Left kidney (tissue), 2 donors: ENCODE results near the gene FOXP4. TPM values are rescaled to one million over a fixed set of nuclear protein-coding genes. Genes with fewer than 3 reads are reported as not detected.
A peak's percentile ranks its signal among the peaks of the same experiment; 100 is the strongest.

Source experiments
- DNase-seq: peaks from one replicate; pipeline ENCODE4 v3.0.0-alpha.2; 2013
- polyA plus RNA-seq: library from polyadenylated mRNA; unstranded; fragments of 120-200 nt; gene quantifications from one replicate; pipeline ENCODE4 v1.2.1, GENCODE V29; 2013; ENCODE audit not compliant: insufficient read length

The FOXP4 gene
- polyA plus RNA-seq, 1 donor: 29.3 TPM

DNA sequence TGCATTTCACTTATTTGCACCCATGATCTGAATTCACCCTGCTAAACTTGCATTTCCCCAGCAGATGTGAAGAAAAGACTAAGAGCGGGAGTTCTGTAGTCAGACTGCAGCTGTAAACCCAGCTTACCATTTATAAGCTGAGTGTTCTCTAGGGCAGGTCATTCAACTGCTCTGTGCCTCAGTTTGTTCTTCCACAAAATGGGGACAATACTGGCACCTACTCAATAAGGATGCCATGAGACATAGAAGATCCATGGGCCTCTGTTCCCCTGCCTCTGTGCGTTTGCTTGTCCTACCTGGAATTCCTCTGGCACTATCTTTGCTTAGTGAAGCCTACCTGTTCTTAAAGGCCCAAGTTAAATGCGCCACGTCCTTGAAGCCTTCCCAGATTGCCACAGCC is 79.8 kb downstream of the FOXP4 start:
- no peak for DNase-seq

DNA sequence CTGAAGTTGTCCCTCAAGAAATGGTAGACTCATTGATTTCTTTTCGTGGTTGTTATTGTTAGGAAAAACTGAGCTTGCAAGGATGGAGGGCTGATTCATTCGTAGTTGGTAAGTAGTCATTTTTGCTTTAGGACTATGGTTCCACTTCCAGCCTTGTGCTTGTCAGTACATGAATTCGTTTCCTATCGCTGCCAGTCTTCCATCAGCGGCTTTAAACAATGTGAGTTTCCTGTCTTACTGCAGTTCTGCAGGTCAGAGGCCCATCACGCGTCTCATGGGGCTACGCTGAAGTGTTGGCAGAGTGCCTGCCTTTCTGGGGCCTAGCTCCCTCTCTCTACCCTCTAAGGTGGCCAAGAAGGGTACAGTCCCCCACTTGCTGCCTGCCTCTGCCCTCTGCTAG is 80.7 kb downstream of the FOXP4 start:
- no peak for DNase-seq

DNA sequence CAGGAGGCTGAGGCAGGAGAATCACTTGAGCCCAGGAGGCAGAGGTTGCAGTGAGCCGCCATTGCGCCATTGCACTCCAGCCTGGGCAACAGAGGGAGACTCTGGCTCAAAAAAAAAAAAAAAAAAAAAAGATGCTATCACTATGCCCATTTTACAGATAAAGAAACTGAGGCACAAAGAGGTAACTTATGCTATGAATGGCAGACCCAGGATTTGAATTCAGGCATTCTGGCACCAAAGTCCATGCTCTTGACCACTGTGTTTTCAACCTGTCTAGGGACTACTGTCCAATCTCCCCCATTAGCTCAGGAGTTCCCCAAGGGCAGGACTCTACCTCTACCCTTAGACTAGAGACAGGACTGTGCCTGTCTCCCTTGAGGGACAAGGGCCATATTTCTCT is 82.9 kb downstream of the FOXP4 start:
- DNase-seq: no peak

DNA sequence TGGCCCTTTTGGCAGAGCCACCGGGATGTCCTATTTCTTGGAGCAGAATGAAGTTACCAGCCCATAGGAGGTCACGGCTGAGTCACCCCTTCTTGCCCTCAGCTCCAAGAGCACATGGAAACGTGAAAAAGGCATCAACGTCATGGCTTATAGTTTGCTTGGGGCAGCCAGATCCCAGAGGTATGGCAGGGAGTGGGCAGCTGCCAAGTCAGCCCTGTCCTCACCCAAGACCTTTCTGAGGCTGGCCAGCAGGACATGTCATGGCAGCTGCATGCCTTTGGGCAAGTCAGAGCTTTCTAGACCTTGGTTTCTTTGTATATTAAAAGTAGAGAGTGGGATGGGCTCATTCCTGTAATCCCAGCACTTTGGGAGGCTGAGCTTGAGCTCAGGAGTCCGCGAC is 83.9 kb downstream of the FOXP4 start:
- DNase-seq: no peak

DNA sequence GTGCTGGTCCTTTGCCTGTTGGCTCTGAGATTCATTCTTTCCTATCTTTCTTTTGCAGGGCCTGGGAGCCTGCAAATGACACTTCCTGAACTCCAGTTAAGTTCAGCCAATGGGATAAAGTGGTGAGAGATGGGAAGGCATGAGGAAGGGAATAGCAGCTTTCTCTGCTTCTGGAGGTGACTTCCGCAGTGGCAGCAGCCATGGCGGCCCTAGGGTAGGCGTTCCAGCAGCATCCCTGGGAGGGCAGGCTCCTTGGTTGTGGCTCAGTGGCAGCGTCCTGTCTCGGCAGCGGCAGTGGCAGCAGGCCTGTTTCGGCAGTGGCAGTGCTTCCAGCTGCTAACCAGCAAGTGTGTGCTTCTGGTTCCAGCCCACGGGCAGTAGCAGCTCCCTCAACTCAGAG is 84.8 kb downstream of the FOXP4 start:
- DNase-seq: no peak

DNA sequence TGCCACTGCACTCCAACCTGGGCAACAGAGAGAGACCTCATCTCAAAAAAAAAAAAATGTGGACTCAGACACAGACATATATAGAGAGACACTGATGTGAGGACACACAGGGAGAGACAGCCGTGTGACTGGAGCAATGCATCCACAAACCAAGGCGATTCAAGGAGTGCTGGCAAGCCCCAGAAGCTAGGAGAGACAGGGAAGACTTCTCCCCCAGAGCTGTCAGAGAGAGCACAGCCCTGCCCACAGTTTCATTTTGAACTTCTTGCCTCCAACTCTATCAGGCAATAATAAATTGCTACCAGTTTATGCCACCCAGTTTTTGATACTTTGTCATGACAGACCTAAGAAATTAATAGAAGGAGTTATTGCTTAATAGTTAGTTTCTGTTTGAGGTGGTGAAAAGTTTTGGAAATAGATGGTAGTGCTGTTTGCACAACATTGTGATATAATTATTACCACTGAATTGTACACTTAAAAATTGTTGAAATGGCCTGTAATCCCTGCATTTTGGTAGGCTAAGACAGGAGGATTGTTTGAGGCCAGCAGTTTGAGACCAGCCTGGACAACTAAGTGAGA is 87.0 kb downstream of the FOXP4 start:
- DNase-seq: no peak

DNA sequence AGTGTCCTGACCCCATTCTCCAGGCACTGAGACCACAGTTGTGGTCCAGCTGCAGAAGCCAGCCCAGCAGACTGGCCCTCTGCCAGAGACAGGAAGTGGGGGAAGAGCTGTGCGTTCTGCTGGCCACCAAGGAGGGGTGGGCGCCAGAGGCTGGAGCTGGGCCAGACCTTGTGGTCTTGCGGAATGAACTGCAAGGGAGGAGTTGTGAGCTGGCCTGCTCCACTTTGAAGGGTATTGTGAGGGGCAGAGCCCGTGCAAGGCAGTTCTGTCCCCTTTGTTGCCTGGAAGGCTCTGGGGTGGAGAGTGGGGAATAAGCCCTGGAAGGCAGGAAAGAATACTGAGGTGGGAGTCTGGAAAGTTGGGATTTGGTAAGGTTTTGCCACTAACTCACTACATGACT is 88.5 kb downstream of the FOXP4 start:
- DNase-seq: no peak

DNA sequence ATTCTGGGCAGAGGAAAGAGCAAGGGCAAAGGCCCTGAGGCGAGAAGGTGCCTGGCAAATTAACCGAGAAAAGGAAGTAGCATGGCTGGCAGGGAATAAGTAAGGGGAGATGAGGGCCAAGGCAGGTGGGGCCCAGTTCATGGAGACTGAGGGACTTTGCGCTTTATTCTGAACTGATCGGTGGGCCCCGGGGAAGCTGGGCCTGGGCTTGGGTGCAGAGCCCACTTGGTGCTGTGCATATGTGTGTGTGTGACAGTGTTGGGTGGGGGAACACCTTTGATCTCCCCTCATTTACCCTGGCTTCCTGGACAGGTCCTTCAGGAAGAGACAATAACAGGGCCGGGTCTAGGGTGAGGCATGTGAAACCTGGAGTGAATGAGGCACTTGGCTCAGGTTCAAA is 89.2 kb downstream of the FOXP4 start:
- no peak for DNase-seq

DNA sequence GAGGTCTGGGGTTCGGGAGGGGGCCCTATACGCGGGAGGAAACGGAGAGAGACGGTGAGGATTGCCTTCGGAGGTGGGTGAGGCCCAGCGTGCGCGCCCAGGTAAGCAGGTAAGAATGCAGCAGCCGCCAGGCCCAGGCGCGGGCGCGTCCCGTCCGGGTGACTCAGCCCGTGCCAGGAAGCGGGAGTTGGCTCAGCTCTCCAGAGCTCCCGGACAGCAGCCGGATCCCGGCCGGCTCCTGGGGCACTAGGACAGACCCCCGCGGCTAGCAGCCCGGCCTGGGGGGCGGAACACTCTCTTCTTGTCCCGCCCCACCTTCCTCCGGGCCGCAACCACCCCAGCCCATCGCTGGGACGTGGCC is 90.6 kb downstream of the FOXP4 start:
- DNase-seq: no peak

DNA sequence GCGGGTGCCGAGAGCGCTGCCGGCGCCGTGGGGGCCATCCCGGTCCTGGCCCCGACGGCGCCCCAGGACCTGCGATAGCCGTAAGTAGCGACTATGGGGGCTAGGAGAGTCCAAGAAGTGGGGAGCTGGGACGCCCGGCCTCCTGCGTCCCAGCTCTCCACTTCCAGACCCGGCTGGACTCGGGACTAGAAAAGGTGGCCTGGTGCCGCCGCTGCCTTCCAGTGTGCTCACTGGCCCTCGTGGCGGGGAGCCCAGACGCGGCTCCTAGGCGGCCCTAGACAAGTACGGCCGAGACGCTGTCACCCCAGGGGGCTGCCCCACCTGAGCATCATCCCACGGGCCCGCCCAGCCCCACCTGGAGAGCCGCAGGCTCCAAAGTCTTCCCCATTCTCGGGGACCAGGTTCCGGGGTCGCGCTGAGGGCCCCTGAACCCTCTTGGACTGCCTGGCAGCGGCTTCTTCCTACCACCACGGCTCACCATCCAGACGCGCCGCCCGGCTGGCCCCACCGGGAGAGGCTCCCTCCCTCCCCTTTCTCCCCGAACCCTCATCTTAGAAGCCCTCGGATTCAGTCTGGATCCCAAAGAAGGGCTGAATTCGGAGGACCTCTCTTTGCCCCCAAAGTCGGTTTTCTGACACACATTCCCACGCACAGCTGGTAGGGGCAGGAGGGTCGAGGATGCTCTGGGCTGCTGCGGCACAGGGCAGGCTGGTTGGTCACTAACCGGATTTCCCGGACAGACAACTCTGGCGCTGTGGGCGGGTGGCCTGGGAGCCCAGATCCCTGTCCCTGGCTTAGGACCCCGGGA is 91.2 kb downstream of the FOXP4 start:
- no peak for DNase-seq

DNA sequence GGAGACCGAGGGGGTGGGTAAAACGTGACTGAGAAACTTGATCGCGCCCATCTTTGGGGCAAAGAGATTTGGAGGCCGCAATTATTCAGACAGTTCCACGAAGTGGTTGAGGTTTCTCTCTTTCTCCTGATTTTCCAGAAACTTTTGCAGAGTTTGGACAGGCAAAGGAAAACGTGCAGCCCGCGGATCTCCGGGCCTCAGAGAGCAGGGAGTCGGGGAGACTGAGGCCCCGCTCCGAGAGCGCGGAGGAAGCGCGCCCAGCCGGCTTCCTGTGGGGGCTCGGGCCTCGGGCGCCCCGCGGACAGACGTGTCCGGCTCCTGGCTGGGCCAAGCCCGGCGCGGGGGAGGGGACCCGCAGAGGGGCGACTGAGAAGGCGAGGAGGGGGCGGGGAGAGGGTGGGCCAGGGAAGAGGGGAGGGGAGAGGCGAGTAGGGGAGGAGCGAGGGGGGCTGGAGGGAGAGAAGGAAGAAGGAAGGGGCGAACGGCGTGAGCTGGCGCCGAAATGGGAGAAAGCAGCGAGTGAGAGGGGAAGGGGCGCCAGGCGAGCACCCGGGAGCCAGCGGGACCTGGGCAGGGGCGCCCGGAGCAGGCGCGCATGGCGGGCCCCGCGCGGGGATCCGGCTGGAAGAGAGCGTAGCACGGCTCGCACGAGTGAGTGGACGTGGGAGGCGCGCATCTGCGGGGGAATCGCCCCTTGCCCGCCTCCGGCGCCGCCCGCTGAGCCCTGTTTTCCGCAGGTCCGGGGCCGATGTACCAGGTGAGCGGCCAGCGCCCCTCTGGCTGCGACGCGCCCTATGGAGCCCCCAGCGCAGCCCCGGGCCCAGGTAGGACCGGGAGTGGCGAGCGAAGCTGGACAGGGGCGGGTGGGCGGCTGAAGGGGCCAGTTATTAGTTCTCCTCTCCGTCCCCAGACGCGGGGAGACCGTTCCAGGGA is 92.1 kb downstream of the FOXP4 start, which contains the start of gene MDFI:
MDFI (plus strand) TSS at position 467 of the 933 bp plus-strand sequence; CDS start at position 749, 282 bp downstream.
- DNase-seq: peak; percentile 75

DNA sequence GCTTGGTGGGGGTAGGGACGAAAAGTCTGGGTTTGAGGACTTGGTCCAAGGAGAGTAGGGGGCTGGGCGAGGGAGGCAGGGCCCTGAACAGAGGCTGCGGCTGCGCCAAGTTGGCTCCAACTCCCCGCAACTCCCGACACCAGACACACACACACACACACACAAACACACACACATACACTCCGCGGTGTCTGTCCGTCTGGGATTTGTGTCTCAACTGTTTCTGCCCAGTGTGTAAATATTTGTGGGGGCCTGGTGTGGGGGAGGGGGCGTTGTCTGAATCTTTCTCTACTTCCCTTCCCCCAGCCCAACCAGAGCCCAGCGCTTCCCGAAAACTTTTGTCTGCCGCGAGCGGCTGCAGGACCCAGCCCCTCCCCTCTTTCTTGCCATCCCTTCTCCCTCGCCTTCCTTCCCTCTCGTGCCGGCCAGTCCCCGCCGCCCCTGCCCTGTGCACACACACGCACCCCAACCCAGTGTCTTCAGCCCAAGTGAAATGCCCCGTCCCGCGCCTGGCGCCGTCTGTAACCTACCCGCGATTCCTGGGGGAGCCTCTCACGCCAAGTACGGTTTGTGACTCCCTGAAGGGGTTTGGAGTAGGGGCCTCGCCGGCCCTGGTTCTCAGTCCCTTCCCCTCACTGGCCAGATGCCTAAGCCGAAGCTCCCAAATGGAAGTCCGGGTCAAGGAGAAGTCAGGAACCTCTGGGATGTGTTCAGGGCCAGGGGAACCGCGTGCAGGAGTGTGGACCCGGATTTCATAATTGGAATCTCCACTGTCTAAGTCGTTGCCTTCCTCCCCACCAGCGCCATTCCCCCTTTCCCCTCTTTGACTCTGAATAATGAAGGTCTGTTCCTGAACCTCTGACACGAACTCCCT is 93.0 kb downstream of the FOXP4 start:
- DNase-seq: no peak

DNA sequence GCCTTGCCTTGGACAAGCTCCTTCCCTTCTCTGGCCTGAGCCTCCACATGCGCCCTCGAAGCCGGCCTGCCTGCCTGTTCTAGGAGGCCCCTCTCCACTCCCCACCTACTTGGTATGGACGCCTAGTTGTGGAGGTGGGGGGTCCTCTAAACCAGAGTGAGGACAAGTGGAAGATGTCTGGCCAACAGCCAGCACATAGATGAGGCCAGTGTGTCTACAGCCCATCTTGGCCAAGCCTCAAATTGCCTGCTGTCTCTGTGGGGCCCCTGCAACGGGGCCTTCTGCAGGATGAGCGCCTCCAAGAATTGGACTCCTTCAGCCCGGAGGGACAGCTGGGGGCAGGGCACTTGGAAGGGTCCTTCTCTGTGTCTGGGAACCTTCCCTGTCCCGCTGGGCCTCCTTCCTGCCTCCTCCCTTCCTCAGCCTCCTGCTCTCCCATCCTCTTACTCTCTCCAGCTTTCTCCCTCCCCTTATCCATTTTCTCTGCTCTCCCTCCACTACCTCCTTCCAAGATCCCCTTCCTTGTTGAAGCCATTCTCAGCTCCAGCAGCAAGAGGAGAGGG is 93.7 kb downstream of the FOXP4 start:
- DNase-seq: no peak

DNA sequence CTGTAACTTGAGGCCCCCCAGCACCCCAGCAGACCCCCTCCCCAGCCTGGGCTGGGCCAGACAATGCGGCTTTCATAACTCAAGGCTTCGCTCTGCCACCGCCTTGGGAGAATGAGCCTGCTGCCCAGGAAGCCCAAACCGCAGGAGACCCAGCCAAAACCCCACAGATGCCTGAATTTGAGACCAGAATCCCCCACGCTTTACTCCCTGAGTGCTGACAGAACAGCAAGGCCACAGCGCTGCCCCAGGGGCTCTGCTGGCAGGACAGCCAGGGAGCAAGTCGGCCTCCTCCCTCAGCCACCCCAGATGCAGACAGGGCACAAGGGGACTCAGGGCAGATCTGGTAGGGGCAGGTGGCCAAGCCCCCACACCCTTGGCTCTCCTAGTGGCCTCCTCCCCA is 94.2 kb downstream of the FOXP4 start:
- DNase-seq: no peak

DNA sequence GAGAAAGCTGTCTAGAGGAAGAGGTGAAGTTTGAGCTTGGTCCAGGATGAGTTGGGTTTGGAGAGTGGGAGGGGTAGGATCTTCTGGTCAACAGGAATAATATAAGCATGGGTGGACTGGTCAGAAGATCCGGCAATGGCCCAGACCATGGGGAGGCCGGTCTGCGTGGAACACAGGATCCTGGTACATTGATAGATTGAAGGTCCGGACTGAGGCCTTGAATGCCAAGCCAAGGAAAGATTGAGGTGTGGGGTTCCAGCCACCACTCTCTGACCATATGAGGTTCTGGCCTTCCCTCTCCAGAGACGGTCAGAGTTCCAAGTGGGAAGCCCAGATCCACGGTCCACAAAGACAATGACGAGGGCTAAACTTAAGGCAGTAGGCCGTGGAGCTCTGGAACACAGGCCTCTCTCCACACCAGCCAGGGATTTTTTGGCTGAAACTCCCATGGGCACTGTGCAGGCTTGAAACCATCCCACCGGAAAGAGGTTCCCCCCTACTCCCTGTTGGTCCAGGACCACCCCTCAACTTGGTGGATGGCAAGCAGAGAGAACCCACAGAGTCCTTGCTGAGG is 95.3 kb downstream of the FOXP4 start:
- DNase-seq: no peak

DNA sequence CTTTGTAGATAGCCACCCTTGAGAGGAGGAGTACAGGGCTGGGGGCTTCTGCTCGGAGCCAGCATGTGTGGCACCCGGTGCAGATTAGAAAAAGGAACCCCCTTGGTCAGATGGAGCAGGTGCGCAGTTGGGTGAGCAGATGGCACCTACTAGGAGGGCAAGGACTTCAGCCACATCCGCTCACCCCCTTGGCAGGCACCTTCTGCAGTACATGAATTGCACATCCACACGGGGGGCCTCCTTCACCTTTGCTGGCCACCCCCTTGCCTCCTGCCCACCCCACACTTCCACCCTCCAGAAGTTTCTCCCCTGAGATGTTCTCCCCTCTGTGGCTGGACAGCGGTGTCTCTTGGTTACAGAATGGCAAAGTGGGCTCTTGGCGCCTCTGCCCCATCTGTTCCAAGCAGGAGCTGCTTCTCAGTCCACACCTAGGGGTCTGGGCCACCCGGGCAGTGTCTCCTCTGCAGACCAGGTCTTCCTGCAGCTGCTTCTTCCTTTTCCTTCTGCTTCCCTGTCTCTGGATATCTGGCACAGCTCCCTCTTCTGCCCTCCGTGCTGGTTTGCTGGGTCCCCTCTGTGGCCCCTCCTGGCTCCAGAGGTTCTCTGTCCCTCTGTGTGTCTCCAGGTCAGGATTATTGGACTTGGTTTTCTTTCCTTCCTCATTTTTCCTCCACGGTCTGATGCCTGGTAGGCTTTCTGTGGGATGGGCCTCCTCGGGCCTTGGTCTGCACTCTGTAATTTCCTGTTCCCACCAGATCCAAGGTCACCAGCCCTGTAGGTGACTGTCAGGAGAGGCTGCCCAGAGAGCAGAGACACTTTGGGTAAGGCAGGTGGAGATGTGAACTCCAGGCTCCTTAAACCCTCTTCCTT is 96.1 kb downstream of the FOXP4 start:
- DNase-seq: no peak

DNA sequence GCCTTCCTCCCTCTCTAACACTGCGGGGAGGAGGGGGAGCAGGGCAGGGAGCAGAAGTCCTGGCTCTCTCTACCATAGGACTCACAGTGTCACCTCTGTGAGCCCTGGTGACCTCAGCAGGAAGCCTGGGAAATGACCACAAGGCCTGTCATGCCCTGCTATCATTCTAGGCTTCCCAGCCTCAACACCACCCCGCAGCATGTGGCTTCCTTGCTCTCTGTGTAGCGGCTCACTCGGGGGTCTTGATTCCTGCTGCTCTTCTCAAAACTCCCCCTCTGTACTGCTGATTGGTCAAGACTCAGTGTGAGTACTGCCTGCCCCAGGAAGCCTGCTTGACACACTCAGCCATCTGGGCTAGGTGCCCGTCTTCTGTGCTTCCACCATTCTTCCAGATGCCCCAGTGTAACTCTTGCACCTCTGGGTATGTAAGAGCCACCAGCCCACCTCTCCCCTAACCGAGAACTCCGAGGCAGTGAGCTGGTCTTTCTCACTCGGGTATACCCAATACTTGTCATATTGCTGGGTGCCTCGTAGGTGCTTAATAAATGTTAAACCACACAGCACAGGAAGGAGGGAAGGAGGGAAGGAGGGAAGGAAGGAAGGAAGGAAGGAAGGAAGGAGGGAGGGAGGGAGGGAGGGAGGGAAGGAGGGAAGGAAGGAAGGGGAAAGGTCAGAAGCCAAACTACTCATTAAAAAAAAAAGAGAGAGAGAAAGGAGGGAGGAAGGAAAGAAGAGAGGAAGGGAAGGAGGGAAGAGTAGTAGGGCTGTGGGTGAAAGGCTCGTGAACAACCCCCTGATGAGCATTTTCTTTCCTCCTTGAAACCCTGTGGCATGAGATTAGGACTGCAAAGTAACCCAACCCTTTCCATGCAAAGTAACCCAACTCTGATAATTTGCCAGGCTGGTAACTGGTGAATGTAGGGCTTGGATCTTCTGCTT is 97.0 kb downstream of the FOXP4 start:
- no peak for DNase-seq

DNA sequence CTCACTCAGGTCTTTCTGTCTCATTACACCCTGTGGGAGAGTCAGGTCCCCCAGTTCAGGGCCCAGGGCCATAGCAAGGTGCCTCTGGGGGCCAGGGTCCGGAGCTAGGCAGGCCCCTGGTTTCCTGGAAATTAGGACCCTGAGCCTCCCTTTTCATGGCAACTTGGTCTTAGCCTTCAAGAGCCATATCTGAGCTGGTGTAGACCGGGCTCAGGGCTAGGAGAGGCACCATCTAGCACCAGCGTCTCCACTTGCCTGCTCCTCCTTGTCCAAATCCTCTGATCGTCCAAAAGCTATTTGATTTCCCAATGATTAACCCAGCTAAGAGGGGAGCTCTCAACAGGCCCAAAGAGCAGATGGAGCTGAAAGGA is 97.7 kb downstream of the FOXP4 start:
- DNase-seq: no peak

DNA sequence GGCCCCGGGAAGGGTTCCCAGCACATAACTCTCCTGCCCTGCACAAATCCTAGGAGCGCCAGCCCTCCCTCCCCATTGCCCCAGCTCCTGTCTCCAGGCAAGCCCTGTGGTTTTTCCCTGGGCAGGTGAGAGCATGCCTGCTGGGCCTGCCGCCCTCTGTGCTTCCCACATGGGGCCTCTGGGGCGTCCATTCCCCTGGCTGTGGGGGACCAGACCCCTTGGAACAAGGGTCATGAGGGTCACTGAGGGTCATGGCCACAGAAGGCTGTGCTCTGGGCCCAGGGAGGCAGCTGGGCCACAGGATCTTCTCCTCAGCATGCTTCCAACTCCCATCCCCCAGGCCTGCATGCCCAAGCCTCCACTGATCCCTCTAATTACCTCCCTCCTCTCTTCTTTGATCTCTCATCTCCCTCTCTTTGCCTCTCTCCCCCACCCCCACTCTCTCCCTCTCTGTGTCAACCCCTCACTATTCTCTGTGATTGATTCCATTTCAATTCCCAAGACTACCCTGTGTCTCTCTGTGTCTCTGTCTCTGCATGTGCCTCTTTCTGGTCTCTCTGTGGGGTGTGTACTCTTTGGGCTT is 98.2 kb downstream of the FOXP4 start:
- no peak for DNase-seq
